CD4-positive, alpha-beta T cell treated with Interleukin-2 at 100 ng/mL for 4 hours (primary cell): ENCODE results near the gene PIN4.
"Not testable (repeated sequence)": the region's sequence is repeated elsewhere in the genome, so short reads cannot be mapped to it uniquely, and the experiment has no call there.

Experiments used
- DNase-seq: peaks from one replicate; pipeline ENCODE4 v3.0.0-alpha.2; 2020; ENCODE audit warnings: low spot score

PIN4 gene

DNA sequence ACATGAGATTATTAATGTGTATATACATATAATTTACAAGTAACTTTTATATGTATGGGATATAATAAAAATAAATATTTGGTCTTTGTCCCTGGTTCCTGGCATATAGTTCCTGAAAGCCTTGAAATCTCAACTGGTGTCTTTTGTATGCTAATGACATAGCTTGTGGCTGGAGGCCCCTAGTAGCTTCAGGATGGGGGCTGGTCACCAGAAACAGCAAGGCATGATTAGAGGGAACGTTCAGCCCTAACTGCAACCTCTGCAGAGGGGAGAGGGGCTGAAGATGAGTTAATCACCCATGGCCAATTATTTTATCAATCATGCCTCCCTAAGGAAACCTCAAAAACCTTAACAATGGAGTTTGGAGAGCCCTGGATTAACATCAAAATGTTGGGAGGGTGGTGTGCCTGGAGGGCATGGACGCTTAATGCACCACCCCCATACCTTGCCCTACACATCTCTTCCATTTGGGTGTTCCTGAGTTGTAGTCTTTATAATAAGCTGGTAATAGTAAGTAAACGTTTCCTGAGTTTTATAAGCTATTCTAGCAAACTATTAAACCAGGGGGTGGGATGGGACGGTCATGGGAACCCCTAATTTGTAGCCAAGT is 21.3 kb downstream of the PIN4 start:
- DNase-seq, result no peak

- no peak for DNase-seq
Measured at GRCh38 chrX:72203421-72203820, 21.9 kb downstream of the PIN4 start.

GRCh38 chrX:72205706-72206105 is 24.1 kb downstream of the PIN4 start:
- DNase-seq, result no peak

DNA sequence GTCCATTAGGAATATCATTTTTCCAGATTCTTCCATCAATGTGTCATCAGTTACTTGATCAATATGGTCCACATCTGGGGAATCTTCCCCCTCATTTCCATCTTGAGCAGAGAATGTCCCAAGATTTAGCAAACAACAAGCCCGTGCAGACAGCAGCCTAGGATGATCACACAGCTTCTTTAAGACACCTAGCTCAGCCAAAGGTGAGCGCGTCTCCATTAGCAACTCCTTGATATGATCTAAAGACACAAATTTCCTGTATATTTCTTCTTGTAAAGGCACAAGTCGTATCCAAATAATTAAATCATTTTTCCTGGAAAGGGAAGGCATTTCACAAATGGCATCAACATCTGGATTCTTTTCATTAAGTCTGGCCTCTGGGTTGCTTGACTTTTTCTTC is 25.8 kb downstream of the PIN4 start:
- no peak for DNase-seq

DNA sequence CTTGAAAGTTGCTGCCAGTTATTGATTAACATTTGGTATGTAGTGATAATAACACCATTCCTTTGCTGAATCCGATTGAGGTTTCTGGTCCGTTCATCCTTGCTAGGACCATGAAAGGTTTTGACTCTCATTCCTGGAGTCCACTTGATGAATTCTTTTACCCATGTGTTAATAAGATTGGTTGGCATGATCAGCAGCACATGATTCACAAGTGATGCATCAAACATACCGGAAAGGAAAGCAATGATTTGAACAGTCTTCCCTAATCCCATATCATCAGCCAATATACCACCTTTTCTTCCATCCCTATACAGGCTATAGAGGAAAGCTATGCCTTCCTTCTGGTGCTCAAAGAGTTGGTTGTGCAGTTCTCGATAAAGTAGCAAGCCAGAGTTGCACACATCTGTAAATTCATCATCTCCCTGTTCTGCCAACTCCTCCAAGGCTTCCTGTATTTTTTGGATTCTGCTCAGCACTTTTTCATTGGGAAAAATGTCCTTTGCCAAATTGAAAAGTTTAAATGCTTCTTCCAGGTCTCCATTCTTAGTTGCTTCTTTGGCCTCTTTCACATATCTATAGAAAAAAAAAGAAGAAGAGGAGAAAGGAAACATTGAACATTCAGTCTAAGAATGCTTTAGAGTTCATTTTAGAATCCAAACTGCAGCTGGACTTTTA is 26.7 kb downstream of the PIN4 start:
- DNase-seq, result no peak

DNA sequence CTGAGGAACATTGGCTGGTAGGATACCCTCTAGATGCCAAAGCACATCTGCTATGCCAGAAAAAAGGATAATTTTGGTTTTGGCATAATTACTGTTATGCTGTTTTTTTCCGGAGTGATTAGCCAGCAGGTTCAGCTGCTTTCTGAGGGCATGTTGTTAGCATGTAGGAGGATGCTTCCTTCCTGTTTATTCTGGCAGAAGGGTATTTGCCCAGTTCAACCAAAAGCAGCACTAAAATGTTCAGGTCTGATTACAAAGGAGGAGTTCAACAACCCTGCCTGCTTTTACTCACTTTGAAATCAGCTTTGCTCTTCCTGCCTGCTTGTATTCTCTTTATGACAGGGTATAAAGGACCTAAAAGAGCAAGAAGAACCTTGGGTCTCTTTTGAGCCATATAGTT is 35.4 kb downstream of the PIN4 start:
- DNase-seq, result no peak

DNA sequence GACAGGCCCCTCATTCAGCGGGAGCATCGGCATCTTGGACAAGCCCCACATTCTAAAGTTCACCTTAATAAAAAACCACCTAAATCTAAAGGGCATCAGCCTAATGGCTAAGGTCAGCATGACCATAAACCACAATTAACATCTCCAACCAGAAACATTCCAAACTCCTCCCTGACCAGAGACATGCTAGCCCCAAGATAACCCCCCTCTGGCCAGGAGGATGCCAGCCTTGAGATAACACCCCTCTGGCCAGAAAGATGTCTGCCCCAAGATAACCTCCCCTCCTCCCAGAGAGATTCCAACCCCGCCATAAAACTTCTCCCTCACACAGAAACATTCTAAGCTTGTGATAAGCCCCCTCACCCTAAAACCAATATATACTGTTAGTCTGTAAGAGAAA is 38.8 kb downstream of the PIN4 start:
- not testable (repeated sequence) for DNase-seq

DNA sequence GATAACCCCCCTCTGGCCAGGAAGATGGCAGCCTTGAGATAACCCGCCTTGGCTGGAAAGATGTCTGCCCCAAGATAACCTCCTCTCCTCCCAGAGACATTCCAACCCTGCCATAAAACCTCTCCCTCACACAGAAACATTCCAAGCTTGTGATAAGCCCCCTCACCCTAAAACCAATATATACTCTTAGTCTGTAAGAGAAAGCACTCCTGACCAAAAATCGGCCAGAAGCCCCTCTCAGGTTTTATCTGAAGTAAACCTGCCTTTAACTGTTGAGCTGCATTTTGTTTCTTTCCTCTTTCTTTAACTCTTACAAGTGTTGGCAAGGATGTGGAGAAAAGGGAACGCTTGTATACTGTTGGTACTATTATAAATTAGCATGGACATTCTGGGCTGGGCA is 48.7 kb downstream of the PIN4 start:
- no peak for DNase-seq

GRCh38 chrX:72236841-72237240 is 55.3 kb downstream of the PIN4 start:
- no peak for DNase-seq

GRCh38 chrX:72238183-72238582 is 56.6 kb downstream of the PIN4 start:
- no peak for DNase-seq

- DNase-seq, result peak; percentile 86
Measured at GRCh38 chrX:72238721-72239475, 57.3 kb downstream of the PIN4 start, which contains the start of gene ERCC6L. Gene ERCC6L (minus strand): TSS chrX:72239027. CDS start chrX:72238911, 116 bp downstream.

DNA sequence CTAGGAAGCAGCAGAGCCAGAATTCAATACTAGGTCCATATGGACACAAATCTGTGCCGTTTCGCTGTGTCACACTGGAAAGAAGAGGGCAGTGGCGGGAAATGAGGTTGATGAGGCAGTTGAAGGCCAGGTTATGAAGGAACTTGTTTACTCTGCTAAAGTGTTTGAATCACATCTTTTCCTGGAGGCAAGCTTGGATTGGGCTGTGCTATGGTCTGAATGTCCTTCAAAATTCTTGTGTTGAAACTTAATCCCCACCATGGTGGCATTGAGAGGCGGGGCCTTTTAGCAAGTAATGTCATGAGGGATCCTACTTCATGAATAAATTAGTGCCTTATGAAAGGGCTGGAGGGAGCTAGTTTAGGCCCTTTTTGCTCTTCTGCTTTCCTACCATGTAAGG is 59.4 kb downstream of the PIN4 start:
- no peak for DNase-seq

DNA sequence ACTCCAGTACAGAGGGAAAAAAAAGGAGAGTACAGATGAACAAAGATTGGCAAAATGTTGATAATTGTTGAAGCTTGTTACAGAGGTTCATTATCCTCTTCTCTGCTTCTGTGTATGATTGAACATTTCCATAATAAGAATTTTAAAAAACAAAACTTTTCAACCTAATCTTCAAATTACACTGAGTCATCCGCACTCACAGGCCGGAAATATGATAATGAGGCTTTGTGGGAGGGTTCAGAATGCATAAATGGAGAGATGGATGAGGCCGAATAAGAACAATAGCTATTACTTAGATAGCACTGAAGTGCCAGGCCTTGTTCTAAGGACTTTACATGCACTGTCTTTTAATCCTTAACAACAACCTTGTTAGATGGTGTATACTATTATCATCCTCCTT is 61.9 kb downstream of the PIN4 start:
- no peak for DNase-seq

- DNase-seq, result peak; percentile 29
Measured at GRCh38 chrX:72245461-72246089, 64.0 kb downstream of the PIN4 start.

DNA sequence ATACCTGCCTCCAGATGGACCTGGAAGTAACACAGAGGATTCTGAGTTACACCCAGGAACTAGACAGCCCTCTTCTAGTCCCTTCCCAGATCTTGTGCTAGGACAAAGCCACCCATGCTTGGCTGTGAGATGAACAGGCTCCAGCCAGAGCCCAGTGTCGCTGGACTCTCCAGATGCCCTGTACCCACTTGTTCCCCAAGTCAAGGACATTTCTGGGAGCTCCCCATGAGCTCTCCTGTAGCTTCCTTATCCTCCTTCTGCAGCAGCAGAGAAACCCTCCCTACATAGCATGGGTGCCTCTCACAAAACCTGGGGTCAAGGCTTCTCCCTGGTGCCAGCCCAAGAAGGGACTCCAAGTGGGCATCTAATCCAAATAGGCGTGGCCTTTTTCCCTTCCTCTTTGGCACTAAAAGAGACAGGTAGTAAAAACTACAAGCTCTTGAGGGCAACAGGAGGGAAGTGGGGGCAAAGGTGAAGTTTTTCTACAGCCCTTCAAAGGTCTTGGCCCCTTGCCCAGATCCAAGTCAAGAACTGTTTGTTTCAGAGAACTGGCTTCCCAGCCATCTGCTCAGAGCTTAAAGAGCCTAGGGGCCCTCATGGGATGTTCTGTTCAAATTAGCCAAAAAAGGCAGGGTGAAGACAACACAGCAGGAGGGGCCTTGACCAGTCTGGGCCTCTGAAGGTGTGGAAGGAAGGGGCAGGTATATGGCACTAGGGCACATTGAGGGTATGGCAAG is 65.8 kb downstream of the PIN4 start:
- DNase-seq, result no peak
